ENCODE measurements around the gene MIPOL1.
"Not testable (repeated sequence)": the region's sequence is repeated elsewhere in the genome, so short reads cannot be mapped to it uniquely, and the experiment has no call there.

MIPOL1 gene

DNA sequence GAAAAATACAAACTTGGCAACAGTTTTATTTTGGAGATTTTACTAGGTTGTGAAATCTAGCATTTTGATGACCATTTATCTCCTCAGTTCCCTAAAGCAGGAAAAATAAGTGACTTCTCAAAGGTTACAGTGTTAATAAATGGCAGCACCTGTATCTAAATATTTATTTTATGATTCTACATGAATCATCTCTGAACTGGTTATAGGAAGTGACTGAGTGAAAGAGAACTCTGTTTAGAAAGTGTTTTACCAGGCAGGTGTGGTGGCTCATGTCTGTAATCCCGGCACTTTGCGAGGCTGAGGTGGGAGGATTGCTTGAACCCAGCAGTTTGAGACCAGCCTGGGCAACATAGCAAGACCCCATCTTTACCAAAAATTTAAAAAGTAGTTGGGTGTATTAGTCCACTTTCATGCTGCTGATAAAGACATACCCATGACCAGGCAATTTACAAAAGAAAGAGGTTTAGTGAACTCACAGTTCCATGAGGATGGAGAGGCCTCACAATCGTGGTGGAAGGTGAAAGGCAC, 26.3 kb downstream of the MIPOL1 start:
- no peak for DNase-seq (ENCODE audit: low read depth, low spot score)

GRCh38 chr14:37225668-37226067, 27.9 kb downstream of the MIPOL1 start:
- not testable (repeated sequence) for DNase-seq (ENCODE audit: low read depth, low spot score); H3K4me3 ChIP-seq (ENCODE audit: low read length)

More for the DNA sequence above, 26.3 kb downstream of the MIPOL1 start:
- no peak overlapping the region for H3K4me3 ChIP-seq (ENCODE audit: low read length)

- DNase-seq (ENCODE audit: low read depth, low spot score), result peak; percentile 55
- H3K4me3 ChIP-seq (ENCODE audit: low read length), result no peak overlapping the region
These were observed 32.9 kb downstream of the MIPOL1 start for GRCh38 chr14:37230551-37231194.

DNA sequence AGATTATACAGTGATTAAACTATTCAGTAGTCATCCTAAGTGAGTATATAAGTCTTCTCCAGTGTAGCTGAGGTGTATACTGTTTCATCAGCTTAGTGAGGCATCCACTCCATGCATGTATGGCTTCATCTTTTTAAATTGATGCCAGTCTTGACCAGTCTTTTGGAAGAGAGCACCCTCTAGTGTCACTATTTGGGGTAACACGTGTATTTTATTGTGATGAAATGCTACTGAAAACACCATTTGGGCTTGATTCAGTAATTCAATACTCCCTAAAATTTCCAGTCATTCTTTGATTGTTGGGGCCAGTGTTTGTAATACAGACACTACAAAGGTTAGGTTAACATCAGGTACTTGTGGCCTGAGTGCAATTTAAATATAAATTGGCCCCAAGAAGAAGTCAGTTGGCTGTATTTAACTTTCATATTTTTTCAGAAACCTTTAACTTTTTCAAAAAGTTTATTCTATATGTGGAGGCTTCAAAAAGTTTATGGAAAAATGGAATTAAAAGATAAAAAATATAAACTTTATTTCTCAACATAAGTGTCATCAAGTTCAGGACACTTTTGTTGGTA, 35.3 kb downstream of the MIPOL1 start:
- DNase-seq (ENCODE audit: low read depth, low spot score), result peak; percentile 3
- H3K4me3 ChIP-seq (ENCODE audit: low read length), result no peak overlapping the region

- H3K4me3 ChIP-seq (ENCODE audit: low read length), result no peak overlapping the region
- DNase-seq (ENCODE audit: low read depth, low spot score), result no peak
These were observed 36.5 kb downstream of the MIPOL1 start for GRCh38 chr14:37234222-37234621.

DNA sequence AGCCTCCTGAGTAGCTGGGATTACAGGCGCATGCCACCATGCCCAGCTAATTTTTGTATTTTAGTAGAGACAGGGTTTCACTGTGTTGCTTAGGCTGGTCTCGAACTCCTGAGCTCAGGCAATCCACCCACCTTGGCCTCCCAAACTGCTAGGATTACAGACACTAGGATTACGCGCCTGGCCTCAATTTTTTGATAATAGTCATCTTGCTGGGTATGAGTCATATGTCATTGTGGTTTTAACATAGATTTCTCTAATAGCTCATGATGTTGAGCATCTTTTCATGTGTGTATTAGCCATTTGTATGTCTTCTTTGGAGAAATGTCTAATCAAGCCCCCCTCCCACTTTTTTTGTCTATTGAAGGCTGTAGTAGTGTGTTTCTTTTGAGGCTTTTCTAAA, 38.3 kb downstream of the MIPOL1 start:
- DNase-seq (ENCODE audit: low read depth, low spot score); H3K4me3 ChIP-seq (ENCODE audit: low read length): not testable (repeated sequence)

DNA sequence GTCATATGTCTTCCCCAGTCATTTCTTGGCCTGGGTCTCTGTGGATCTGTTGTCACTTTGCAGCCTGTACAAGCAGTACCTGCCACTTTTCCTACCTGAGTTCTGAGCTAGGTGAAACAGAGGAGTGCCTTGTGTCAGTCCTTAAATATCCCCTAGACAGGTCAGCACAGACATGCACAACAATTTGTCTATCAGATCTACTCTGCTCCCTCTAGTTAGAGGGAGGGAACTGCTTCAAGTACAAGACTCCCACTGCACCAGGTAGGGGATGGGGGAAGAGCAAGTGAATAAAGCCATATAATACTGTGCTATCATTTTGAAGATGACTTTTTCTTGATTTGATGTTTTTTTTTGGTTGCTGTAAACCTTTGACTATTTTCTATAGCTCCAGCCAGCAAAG, 39.4 kb downstream of the MIPOL1 start:
- no peak for DNase-seq (ENCODE audit: low read depth, low spot score)

DNA sequence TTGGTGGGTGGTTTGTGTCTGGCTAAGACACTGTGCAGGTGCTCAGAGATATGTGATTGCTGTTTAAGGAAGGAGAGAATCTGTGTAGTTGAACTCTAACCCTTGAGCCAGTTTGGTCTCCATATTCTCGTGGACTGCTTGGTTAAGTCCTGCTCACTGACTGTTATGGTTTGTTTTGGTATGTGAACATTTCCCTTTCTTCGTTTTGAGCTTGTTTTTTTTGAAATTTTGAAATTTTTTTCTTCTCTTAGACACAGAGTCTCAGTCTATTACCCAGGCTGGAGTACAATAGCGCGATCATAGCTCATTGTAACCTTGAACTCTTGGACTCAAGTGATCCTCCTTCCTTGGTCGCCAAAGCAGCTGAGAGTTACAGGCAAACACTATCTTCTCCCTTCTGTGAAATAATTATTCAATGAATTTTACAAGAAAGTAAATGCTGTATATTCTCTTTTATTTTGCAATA, 40.0 kb downstream of the MIPOL1 start:
- no peak for DNase-seq (ENCODE audit: low read depth, low spot score)
- no peak overlapping the region for H3K4me3 ChIP-seq (ENCODE audit: low read length)

More for the DNA sequence above, 39.4 kb downstream of the MIPOL1 start:
- no peak overlapping the region for H3K4me3 ChIP-seq (ENCODE audit: low read length)

DNA sequence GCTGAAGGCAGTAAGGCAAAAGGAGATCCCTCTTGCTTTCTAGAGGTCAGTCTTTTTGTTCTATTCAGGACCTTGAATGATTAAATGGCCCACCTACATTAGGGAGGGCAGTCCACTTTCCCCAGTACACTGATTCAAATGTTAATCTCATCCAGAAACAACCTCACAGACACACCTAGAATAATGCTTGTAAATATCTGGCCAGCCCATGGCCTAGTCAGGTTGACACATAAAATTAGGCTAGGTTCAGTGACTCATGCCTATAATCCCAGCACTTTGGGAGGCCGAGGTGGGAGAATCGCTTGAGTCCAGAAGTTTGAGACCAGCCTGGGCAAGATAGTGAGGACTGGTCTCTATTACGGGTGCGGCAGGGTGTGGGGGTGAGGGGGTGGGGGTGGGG, 43.5 kb downstream of the MIPOL1 start:
- H3K4me3 ChIP-seq (ENCODE audit: low read length), result no peak overlapping the region
- no peak for DNase-seq (ENCODE audit: low read depth, low spot score)

GRCh38 chr14:37246427-37246829, 48.7 kb downstream of the MIPOL1 start:
- DNase-seq (ENCODE audit: low read depth, low spot score), result peak; percentile 35
- H3K4me3 ChIP-seq (ENCODE audit: low read length), result no peak overlapping the region

GRCh38 chr14:37247791-37248461, 50.2 kb downstream of the MIPOL1 start:
- no peak overlapping the region for H3K4me3 ChIP-seq (ENCODE audit: low read length)
- DNase-seq (ENCODE audit: low read depth, low spot score), result no peak

DNA sequence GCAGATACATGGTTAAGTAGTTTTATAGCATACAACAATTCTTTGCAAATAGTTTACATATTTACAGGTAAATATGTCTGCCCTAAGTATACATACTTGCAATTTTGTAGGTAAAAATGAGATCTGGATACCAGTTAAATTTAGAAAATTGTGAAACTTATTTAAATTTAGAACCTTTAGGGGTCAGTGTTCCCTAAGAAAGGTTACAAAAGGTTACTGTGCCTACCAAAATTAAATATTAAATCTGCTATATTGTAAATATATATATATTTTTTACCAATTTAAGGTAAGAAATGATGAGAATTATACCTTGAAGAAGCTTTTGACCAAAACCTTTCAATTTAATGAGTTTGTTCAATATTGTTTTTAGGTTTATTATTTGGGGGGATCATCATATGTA, 54.0 kb downstream of the MIPOL1 start:
- no peak for DNase-seq (ENCODE audit: low read depth, low spot score)
- H3K4me3 ChIP-seq (ENCODE audit: low read length), result no peak overlapping the region

- DNase-seq (ENCODE audit: low read depth, low spot score), result no peak
- H3K4me3 ChIP-seq (ENCODE audit: low read length), result no peak overlapping the region
These were observed 54.7 kb downstream of the MIPOL1 start for GRCh38 chr14:37252434-37252833.

DNA sequence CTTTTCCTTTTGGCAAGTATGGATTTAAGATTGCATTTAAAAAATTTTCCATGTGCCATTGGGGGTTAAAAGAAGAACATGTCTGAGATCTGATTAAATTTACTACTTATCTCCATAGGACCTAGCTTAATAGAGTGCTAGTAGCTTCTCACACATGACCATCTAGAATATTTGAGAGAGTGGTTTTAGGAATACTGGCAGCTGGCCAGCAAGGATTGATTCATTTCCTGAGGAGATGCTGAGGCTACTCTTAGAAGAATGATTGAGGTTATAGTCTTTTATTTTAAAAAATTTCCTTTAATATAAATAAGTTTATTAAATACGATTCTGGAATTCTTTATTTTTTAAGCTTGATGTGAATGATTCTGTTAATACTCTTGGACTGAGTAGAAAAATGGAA, 56.2 kb downstream of the MIPOL1 start:
- no peak for DNase-seq (ENCODE audit: low read depth, low spot score)
- no peak overlapping the region for H3K4me3 ChIP-seq (ENCODE audit: low read length)

DNA sequence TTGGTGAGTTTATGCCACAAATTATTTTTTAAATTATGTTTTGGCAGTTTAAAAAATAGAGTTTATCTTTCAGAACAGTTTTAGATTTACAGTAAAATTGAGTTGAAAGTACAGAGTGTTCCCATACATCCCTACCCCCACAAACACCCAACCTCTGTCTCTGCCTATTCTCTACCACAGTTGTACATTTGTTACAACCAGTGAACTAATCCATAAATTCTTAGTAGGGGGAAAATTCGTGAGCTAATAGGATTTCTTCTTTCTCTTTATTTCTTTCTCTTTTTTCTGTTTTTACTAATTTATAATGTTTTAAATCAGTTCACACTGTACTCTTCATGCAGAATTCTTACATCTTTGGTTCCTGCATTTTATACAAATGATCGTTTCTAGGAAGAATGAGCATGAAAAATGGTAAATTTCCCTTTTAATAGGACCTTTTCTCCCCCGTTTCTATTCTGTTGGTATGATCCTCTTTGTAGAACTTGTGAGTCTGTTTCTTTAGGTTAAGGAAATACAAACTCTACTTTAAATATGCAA, 56.7 kb downstream of the MIPOL1 start:
- H3K4me3 ChIP-seq (ENCODE audit: low read length), result no peak overlapping the region
- no peak for DNase-seq (ENCODE audit: low read depth, low spot score)

DNA sequence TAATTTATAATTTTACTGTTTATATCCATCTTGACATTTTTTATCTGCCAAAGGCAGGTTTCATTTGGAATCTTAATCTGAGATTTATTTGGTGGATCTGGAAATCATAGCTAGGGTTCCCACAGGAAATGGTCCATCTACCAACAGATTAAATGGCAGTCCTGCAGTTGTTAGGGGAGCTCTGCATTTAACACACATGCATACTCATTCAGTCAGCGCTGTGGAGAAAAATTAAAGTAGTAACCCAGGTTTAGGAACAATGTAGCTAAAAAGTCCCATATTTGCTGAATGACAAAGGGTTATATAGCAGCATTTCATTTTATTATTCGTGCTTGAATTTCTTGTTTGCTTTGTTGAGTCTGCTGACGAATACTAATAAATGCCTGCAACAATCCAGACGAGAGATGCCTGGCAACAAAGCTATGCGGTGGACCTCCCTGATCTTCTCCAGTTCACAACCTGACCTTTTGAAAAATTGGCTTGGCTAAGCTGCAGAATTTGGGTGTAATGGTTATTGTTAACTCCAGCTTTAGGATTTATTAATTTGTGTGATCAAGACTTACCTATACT, 59.8 kb downstream of the MIPOL1 start:
- H3K4me3 ChIP-seq (ENCODE audit: low read length), result no peak overlapping the region

DNA sequence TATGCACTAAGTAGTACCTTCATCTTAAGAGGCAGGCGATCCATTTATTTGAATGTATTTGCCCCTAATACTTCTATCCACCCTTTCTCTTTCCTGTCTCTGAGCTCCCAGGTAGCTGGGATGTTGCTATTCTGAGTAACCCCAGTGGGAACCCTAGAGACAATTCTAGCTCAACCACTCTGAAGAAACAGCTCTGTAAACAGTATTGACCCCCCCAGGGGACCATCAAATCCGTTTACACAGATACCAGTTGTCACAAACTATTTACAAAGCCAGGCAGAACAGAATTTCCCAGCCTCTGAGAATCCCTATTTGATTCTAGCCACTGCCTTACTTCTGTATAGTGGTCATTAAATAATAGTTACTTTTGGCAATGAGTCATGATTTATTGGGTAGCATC, 64.9 kb downstream of the MIPOL1 start:
- no peak overlapping the region for H3K4me3 ChIP-seq (ENCODE audit: low read length)
- no peak for DNase-seq (ENCODE audit: low read depth, low spot score)

More for the DNA sequence above, 59.8 kb downstream of the MIPOL1 start:
- DNase-seq (ENCODE audit: low read depth, low spot score), result no peak

DNA sequence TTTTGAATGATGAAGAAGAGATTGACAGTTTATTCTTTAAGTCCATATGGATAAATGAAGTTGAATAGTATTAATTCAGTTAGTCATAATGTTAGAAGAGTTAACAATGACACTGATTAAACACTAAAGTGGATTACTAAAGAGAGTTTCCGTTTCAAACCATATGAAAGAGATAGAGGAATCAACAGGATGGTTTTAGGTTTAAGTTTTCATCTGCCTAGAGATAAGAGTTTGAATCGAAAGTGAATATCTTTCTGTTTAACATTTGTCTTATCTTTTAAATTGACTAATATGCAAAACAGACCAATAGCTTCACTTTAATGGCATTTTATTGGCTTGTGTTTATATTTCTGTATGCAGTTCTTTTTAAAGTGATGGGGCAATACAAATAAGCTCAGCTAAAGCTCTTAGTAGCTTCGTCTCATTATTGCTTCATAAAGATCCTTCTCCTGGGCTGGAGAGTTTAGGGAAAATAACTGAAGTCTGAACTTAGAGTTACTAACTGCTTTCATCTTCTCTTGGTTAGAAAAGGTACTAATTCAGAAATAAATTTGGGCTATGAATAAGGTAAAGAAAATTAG, 66.0 kb downstream of the MIPOL1 start:
- H3K4me3 ChIP-seq (ENCODE audit: low read length), result no peak overlapping the region
- no peak for DNase-seq (ENCODE audit: low read depth, low spot score)

DNA sequence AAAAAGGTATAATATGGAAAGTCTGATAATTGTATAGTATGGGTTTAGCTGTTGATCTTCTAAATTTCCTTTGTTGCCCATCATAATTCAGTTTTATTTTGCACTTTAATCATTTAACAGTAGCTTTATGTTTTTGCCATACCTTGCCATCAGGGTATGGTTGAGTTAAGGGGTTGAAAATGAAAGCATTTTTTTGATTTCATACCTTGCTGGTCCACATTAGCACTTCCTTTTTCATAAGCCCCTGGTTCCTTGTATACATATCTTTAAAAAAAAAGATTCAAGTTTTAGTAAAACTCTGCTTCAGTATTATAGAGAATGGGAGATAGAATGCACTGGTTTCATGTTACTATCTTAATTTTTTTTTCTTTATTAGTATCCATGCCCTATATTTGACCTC, 71.1 kb downstream of the MIPOL1 start:
- no peak for DNase-seq (ENCODE audit: low read depth, low spot score)
- no peak overlapping the region for H3K4me3 ChIP-seq (ENCODE audit: low read length)
